GM23248 (cell line): Measurements from ENCODE around the gene ATP5ME.

ENCODE experiments used
- EZH2 ChIP-seq: fragments of 200-600 bp; sonication (generic); IDR thresholded peaks from 2 replicates; pipeline ENCODE4 v1.6.1; 2018; ENCODE audit warnings: antibody characterized with exemption, mild to moderate bottlenecking; ENCODE audit not compliant: insufficient read depth, poor library complexity, severe bottlenecking
- EZH2phosphoT487 ChIP-seq: fragments of 200-600 bp; sonication (generic); IDR thresholded peaks from 2 replicates; pipeline ENCODE4 v1.6.1; 2018; ENCODE audit warnings: antibody characterized with exemption, moderate library complexity, mild to moderate bottlenecking, low read depth; ENCODE audit not compliant: insufficient read depth

GRCh38 chr4:704198-704891 lies 30.3 kb upstream of the ATP5ME start:
- TF ChIP-seq EZH2phosphoT487 (no peak), EZH2 (no peak)
